Brain pericyte (primary cell): ENCODE measurements around the gene PTTG2.
"Not testable (repeated sequence)": the region's sequence is repeated elsewhere in the genome, so short reads cannot be mapped to it uniquely, and the experiment has no call there.

Source experiments
- DNase-seq: peaks from one replicate; pipeline ENCODE4 v3.0.0-alpha.2; 2012; ENCODE audit warnings: low read depth, low spot score

Gene PTTG2

DNA sequence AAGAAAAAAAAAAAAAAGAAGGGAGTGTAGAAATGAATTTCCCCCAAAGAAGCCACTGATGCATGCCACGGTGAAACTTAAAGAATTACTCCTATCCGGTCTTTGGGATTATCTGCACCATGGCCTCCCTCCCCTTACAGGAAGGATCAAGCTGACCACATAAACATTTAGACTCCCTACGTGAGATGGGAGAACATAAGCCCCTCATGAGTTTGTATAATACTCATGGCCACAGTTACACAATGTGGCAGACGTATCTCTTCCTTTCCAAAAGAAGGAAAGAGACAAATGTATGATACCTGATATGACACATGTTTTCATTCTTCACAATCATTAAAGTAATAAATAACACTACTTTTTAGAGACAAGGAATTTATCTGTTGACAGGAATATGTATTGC lies 3.3 kb upstream of the PTTG2 start:
- DNase-seq: no peak

DNA sequence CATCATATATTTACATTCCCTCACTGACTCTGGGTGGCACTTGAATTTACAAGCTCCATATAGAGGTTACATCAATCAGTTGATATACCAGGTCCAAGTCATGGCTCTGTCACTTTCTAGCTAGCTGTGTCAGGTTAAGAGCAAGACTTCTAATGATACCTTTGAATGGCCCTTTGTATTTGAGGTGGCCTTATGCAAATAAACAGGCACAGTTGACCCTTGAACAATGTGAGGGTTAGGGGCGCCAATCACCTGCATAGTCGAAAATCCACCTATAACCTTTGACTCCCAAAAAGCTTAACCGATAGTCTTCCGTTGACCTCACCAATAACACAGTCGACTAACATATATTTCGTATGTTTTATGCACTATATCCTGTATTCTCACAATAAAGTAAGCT lies 1.3 kb upstream of the PTTG2 start:
- no peak for DNase-seq

- DNase-seq: no peak
These were observed 667 bp downstream of the PTTG2 start for GRCh38 chr4:37960679-37961450.

GRCh38 chr4:37964734-37965457 lies 4.7 kb downstream of the PTTG2 start:
- no peak for DNase-seq

- no peak for DNase-seq
These were observed 5.8 kb downstream of the PTTG2 start for GRCh38 chr4:37966044-37966443.

DNA sequence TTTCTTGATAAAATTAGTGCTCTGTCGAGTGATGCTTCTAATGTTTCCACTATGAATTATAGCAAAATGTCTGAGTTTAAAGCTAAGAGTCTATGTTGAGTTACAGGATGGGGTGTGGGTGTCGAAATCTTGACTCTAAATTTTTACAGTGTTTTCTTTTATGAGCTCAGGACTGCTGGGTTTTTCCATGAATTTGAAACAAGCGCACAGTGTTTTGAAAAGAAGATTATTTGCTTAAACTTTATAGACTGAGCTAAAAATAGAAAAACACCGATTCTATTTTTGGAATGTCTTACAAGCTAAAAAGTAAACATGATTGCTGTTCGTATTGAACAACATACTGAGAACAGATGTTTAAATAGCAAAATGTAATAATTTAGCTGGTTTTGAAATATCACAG lies 7.5 kb downstream of the PTTG2 start:
- no peak for DNase-seq

DNA sequence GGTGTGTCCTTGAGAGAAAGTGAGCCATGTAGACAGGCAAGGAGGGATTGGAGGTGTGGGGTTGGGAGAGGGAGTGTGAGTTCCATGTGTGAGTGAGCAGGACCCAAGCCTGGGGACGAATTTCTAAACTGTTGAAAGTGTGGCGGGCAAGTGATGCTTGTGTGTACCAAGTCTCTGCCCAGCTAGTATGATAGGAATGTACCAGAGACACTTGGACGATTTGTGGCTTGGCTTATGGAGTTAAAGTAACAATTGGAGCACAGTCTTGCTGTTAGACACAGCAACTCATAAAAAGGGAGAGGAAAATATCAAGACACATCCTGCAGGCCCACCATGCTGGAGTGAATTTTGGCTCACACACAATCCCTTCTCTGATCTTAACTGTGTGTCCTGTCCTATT lies 8.5 kb downstream of the PTTG2 start:
- DNase-seq: no peak

DNA sequence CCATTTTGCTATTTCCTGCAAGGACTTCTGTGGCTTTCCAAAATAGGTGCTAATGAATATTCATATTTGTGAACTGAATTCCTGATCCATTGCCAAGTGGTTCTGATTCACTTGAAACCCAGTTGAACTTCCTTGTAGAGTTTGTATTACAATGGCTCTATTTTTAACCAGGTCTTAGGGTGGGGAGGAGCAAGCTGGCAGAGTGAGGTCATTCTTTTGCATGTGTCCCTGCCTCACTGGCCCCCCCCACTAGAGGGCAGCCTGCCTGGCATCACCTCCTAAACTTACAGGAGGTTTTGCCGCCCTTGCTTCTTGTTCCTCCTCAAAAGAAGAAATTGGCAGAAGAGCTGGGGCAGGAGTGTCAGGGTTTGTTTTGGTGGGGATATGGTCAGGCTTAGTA lies 10.5 kb downstream of the PTTG2 start:
- DNase-seq: no peak

- DNase-seq: no peak
These were observed 11.0 kb downstream of the PTTG2 start for GRCh38 chr4:37971202-37971601.

DNA sequence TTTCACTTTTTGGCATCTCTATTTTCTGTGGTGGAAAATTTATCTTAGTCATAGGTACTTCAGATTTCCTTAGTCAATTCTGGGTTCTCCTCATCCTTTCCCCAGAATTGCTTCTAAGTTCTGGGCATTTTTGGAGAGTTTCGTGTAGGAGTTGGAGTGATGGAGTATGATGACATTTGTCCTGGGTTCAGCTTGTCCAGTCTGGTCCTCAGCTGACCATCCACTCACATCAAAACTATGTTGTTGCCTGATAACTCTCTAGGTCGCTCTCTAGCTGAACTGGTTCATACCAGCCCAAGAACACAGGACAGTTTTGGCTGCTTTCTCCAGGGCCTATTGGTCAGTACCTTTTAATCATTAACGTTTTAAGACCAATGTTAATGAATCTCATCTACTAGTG lies 13.2 kb downstream of the PTTG2 start:
- DNase-seq: no peak

- DNase-seq: not testable (repeated sequence)
These were observed 15.2 kb downstream of the PTTG2 start for GRCh38 chr4:37975321-37975822.

DNA sequence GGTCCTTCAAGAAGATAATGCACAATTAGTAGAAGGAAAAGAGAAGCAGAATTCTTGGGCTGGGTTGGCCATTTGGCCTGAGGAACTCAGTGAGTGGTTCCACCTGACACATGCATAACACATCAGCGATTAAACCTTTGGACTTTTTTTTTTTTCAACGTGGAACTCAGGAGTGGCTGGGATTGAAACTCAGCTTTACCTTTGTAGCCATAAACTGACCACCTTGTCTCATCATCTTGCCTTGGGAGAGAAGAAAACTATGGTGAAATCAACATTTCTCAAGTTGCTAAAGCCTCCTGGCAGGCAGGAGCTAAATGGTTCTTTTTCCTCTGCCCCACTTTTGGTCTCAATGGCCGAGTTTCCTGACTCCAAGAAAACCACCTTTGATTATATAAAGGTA lies 16.3 kb downstream of the PTTG2 start:
- DNase-seq: no peak

DNA sequence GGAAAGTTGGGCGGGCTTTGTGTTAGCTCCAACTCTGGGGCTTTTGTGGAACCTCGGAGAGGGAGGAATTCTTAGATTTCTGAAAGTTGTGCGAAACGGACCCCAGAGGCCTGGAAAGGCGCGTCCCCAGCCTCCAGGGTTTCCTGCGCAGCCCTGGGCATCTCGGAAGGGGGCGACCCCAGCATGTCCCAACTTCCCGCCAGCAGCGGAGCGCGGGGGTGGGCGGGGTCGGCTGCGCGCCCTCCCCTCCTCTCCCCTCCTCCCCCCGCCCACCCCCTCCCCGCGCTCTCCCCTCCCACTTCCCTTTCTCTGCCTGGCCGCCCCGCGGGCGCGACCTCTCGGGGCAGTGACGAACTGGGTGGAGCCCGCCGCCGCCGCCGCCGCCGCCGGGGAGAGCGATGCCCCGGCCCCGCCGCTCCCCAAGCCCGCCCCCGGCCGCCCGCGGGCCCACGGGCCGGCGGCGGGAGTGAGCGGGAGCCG lies 16.8 kb downstream of the PTTG2 start:
- no peak for DNase-seq

GRCh38 chr4:37977471-37978247 lies 17.5 kb downstream of the PTTG2 start:
- DNase-seq: no peak

DNA sequence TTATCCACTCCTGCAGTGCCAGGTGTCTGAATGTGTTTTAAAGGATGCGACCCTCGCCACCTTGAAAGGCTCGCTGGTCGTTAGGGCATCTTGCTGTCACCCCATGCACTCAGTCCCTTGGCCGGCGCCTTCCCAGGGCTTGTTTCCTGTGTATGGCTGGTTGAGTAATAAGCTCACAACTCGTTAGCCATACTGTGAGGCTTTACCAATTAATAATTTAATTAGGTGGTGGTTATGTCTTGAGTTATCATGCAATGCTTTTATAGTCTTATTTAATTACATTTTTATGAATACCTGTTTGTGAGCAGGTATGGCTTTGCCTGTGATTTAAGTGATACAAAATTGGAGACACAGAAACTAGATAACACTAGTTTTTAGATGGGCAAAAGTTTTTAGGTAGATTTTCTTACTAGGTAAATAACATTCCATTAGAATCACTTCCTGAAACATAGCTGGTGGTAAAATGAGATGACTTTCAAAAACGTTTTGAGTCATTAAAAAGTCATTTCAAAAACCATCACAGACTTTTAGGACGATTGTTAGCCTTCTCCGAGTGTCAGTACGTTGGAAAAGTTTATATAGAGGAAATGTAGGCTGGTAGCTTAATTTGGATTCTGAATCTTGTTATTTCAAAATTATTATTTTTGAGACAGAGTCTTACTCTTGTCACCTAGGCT lies 18.2 kb downstream of the PTTG2 start:
- DNase-seq: no peak

DNA sequence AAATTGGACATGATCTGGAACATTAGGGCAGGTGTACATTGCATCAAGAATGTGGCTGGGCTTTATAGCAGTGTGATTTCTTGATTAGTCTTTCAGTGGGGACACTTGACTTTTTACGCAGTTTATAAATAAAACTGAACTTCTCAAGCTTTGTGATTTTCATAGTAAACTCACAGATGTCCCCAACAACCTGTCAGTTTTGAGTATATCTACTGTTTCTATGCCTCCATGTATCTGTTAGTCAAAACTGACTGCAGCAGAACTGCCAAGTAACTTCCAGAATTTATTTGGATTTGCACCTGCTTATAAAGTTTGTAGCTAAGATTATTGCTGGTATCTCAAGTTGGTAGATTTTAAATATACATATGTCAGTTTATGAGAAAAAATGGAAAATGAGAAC lies 20.0 kb downstream of the PTTG2 start:
- DNase-seq: no peak

DNA sequence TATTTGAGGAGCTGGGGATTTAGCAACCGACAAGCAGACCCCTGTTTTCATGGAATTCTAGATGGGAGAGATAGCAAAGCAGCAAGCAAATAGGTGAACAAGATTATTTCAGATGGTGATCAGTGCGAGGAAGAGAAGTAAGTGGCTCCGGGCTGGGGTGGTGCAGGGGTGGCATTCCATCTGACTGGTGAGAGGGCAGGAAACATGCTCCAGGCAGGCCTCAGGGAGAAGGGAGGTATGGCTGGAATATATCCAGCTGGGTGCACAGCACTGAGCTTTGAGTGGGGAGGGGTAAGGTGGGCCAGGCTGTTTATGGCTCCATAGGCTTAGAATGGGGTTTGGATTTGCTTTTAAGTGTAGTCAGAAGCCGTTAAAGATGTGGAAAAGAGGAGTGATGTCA lies 21.2 kb downstream of the PTTG2 start:
- no peak for DNase-seq

DNA sequence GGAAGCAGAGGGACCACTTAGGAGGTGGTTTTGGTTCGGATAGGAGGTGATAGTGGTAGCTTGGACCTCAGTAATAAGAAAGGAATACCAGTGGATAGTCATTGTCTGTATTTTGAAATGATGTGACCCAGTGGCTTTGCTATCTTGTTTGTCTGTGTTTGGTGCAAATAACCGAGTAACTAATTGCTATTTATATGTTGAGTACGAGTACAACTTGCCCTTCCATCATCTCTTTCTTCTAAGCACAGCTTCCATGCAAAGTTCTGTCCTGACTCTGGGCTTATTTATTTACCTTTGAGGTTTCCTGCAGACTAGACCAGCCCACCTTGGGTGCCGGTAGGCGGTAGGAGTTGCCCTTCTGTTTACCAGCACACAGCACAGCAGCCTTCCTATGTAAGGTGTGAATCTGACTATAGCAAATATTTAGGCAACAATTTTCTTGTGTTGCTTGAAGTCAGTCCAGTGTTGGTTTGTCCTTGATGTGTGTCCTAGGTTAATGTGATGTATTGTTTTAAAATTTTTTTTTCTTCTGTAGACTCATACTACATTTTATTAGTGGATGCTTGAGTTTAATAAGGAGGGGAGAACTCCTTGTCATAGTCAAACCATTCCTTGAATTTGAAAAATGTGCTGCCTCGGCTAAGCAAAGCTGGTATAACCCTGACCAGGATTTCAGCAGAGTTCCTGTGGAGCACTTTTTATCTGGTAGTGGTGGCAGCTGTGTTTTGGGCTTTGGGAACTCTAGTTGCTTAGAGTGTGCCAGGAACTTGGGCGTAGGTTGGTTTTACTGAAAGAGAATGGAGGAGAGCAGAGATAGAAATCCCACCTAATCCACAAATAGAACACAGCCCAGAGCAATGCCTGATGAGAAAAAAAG lies 21.9 kb downstream of the PTTG2 start:
- no peak for DNase-seq

GRCh38 chr4:37982736-37983135 lies 22.5 kb downstream of the PTTG2 start:
- no peak for DNase-seq

- DNase-seq: no peak
These were observed 23.8 kb downstream of the PTTG2 start for GRCh38 chr4:37983951-37984350.
